B cell (primary cell): Measurements from ENCODE around the gene MYO9B.

Experiments
- CTCF ChIP-seq: fragments of 200-600 bp; IDR thresholded peaks from one replicate; pipeline ENCODE4 v1.8.0; 2022; ENCODE audit warnings: antibody characterized with exemption, mild to moderate bottlenecking
- EZH2 ChIP-seq: IDR thresholded peaks from 2 replicates; pipeline ENCODE4 v1.6.1; 2012; ENCODE audit warnings: borderline replicate concordance, low read depth, mild to moderate bottlenecking, moderate library complexity, low read length; ENCODE audit not compliant: insufficient read depth, poor library complexity, severe bottlenecking

- no peak for TF ChIP-seq CTCF
- no peak for TF ChIP-seq EZH2
Measured at GRCh38 chr19:17156947-17157302, 81.3 kb downstream of the MYO9B start.
